ENCODE data around the gene CD300LB. TPM values are rescaled to one million over a fixed set of nuclear protein-coding genes. Genes with fewer than 3 reads are reported as not detected.

CD300LB gene
- total and polyA plus RNA-seq, 2 donors from 2014 or later: 0.91 TPM; not detected in 1

DNA sequence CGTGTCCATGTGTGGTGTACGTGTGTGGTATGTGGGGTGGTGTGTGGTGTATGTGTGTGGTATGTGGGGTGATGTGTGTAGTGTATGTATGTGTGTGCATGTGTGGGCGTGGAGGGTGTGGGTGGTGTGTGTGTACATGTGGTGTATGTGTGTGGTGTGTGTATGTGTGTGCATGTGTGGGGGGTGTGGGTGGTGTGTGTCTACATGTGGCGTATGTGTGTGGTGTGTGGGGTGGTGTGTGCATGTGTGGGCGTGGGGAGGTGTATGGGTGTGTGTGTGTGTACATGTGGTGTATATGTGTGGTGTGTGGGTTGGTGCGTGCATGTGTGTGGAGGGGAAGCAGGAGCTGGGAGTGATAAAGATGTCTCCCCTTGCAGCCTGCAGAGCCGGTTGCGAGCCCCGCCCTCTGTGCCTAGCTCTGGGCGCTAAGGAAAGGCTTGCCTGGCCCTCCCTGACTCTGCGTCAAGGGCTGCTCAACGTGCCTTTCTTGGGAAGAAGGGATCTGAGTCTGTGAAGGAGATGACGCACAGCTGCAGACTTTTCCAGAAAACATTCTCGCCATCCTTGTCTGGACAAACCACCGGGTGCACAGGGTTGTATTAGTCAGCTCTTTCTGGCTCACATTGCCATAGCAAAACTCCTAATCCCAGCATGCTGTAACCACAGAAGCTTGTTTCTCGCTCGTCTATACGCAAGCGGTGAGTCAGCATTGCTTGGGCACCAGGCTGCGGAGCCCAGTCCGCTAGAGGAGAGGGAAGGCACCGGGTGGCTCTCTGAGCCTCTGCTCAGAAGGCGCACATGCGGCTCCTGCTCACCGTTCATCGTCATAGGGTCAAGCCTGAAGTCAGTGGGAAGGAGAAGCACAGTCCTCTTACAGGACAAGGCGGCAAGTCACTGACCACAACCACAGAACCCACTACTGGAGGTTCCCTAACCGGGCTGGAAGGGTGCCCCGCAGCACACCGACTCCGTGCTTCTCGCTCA lies 38.0 kb upstream of the CD300LB start:
- Histone ChIP-seq H3K4me3 (ENCODE audit: low read length in 3 of 3) (peak overlapping the region in 1 of 3 donors; percentile 21), H3K27ac (ENCODE audit: low read depth in 2 of 2, low read length in 2 of 2) (no peak overlapping the region), H3K9ac (ENCODE audit: low read length in 3 of 3) (no peak overlapping the region), H3K4me1 (ENCODE audit: control insufficient read depth in 2 of 3, insufficient read depth in 2 of 3, low read depth in 1 of 3, low read length in 3 of 3) (peaks cover 0 to 4% (median 0%) of the 10 kb centered on the region in 3 donors), H3K27me3 (ENCODE audit: control insufficient read depth, insufficient read depth, low read length) (no peaks in the 10 kb centered on the region), H3K9me3 (ENCODE audit: control insufficient read depth in 2 of 3, insufficient read depth in 1 of 3, low read length in 3 of 3) (peaks cover 0 to 3% (median 3%) of the 10 kb centered on the region in 3 donors), H3K36me3 (ENCODE audit: control insufficient read depth in 2 of 3, insufficient read depth in 3 of 3, low read length in 3 of 3) (no peaks in the 10 kb centered on the region)
- intact Hi-C loops (cut with DNase I): no loop called here
- DNase-seq: peak in 1 of 5 donors; percentile 31
- no peak for FAIRE-seq
- TF ChIP-seq CTCF (IDR thresholded peaks at IDR 0.05; ENCODE audit: borderline replicate concordance, extremely low read depth, insufficient read depth): no peak

DNA sequence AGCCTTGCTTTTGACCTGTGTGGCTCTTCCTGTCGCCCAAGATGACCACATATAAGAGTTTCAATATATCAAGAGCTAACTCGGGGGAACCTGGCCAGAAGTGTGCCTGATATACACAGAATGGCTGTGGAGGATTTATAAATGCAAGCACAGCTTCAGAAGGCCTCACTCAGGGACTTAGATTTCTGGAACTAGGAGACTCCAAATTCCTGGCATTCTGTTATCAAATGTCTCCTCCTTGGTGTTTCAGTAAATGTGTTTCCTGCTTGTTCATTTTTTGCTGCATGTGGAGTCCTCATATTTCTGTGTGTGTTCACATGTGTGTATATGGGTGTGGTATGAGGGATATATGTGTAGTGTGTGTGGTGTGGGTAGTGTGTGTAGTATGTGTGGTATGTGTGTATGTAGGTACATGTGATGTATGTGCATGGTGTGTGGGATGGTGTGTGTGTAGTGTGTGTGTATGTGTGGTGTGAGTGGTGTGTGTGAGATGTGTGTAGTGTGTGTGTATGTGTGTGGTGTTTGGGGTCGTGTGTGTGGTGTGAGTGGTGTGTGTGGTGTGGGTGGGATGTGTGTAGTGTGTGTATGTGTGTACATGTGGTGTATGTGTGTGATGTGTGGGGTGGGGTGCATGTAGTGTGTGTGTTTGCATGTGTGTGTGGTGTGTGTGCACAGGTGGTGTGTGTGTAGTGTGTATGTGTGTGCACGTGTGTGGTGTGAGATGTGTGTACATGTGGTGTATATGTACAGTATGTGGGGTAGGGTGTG lies 37.0 kb upstream of the CD300LB start:
- TF ChIP-seq CTCF (IDR thresholded peaks at IDR 0.05; ENCODE audit: borderline replicate concordance, extremely low read depth, insufficient read depth): no peak
- H3K4me3 ChIP-seq (ENCODE audit: low read length in 3 of 3): peak overlapping the region in 1 of 3 donors; percentile 21
- peaks cover 0 to 4% (median 0%) of the 10 kb centered on the region in 3 donors for H3K4me1 ChIP-seq (ENCODE audit: control insufficient read depth in 2 of 3, insufficient read depth in 2 of 3, low read depth in 1 of 3, low read length in 3 of 3)
- intact Hi-C loops (cut with DNase I): no loop called here
- H3K27me3 ChIP-seq (ENCODE audit: control insufficient read depth, insufficient read depth, low read length): no peaks in the 10 kb centered on the region
- H3K9me3 ChIP-seq (ENCODE audit: control insufficient read depth in 2 of 3, insufficient read depth in 1 of 3, low read length in 3 of 3): peaks cover 0 to 3% (median 3%) of the 10 kb centered on the region in 3 donors
- no peak overlapping the region for H3K9ac ChIP-seq (ENCODE audit: low read length in 3 of 3)
- no peak for DNase-seq
- H3K36me3 ChIP-seq (ENCODE audit: control insufficient read depth in 2 of 3, insufficient read depth in 3 of 3, low read length in 3 of 3): no peaks in the 10 kb centered on the region
- no peak overlapping the region for H3K27ac ChIP-seq (ENCODE audit: low read depth in 2 of 2, low read length in 2 of 2)
- FAIRE-seq: no peak

GRCh38 chr17:74567397-74567796 lies 36.1 kb upstream of the CD300LB start, which contains the start of gene CD300H:
Gene CD300H (minus strand): TSS chr17:74567509.
- Histone ChIP-seq H3K9me3 (ENCODE audit: control insufficient read depth in 2 of 3, insufficient read depth in 1 of 3, low read length in 3 of 3) (peaks cover 0 to 3% (median 3%) of the 10 kb centered on the region in 3 donors), H3K4me3 (ENCODE audit: low read length in 3 of 3) (no peak within 1 kb of the TSS), H3K9ac (ENCODE audit: low read length in 3 of 3) (no peak within 1 kb of the TSS), H3K27me3 (ENCODE audit: control insufficient read depth, insufficient read depth, low read length) (no peaks in the 10 kb centered on the region), H3K36me3 (ENCODE audit: control insufficient read depth in 2 of 3, insufficient read depth in 3 of 3, low read length in 3 of 3) (no peaks in the 10 kb centered on the region), H3K27ac (ENCODE audit: low read depth in 2 of 2, low read length in 2 of 2) (no peak within 1 kb of the TSS), H3K4me1 (ENCODE audit: control insufficient read depth in 2 of 3, insufficient read depth in 2 of 3, low read depth in 1 of 3, low read length in 3 of 3) (peaks cover 0 to 4% (median 0%) of the 10 kb centered on the region in 3 donors)
- intact Hi-C loops (cut with DNase I): no loop called here
- FAIRE-seq: no peak
- no peak for DNase-seq
- TF ChIP-seq CTCF (IDR thresholded peaks at IDR 0.05; ENCODE audit: borderline replicate concordance, extremely low read depth, insufficient read depth): no peak
